HEK293T (cell line): Measurements from ENCODE around the gene GHRL.

Experiments used
- BHLHE40 ChIP-seq: fragments of 450-650 bp; IDR thresholded peaks from 2 replicates; pipeline ENCODE4 v1.6.1; 2016; ENCODE audit warnings: mild to moderate bottlenecking, moderate library complexity, borderline replicate concordance
- CTBP1 ChIP-seq: fragments of 450-650 bp; IDR thresholded peaks from 2 replicates; pipeline ENCODE4 v1.6.1; 2016; ENCODE audit warnings: borderline replicate concordance
- ELF4 ChIP-seq: fragments of 450-650 bp; IDR thresholded peaks from 2 replicates; pipeline ENCODE4 v1.6.1; 2017; ENCODE audit warnings: antibody characterized with exemption
- FOXA1 ChIP-seq: fragments of 450-650 bp; IDR thresholded peaks from 2 replicates; pipeline ENCODE4 v1.6.1; 2016; ENCODE audit warnings: mild to moderate bottlenecking
- FOXK2 ChIP-seq: fragments of 450-650 bp; IDR thresholded peaks from 2 replicates; pipeline ENCODE4 v1.6.1; 2016; ENCODE audit warnings: mild to moderate bottlenecking
- NFRKB ChIP-seq: fragments of 450-650 bp; IDR thresholded peaks from 2 replicates; pipeline ENCODE4 v1.6.1; 2016; ENCODE audit warnings: mild to moderate bottlenecking, moderate library complexity
- SP1 ChIP-seq: fragments of 450-650 bp; IDR thresholded peaks from 2 replicates; pipeline ENCODE4 v1.6.1; 2017
- TARDBP ChIP-seq: fragments of 450-650 bp; IDR thresholded peaks from 2 replicates; pipeline ENCODE4 v1.6.1; 2016
- ZNF384 ChIP-seq: fragments of 450-650 bp; IDR thresholded peaks from 2 replicates; pipeline ENCODE4 v1.6.1; 2016
- TF ChIP-seq, protein P1 (sequence below): fragments of 450-650 bp; IDR thresholded peaks from 2 replicates; pipeline ENCODE4 v1.6.1; 2016

GRCh38 chr3:10249833-10250232 lies 42.9 kb downstream of the GHRL start:
- TF ChIP-seq, protein P1, sequence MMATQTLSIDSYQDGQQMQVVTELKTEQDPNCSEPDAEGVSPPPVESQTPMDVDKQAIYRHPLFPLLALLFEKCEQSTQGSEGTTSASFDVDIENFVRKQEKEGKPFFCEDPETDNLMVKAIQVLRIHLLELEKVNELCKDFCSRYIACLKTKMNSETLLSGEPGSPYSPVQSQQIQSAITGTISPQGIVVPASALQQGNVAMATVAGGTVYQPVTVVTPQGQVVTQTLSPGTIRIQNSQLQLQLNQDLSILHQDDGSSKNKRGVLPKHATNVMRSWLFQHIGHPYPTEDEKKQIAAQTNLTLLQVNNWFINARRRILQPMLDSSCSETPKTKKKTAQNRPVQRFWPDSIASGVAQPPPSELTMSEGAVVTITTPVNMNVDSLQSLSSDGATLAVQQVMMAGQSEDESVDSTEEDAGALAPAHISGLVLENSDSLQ: peak; percentile 44
- TF ChIP-seq SP1 (no peak), BHLHE40 (no peak), FOXK2 (no peak), TARDBP (no peak), NFRKB (no peak), FOXA1 (no peak), ZNF384 (0 out of 2 replicates have a peak, but pooled peaks have one; percentile 23), CTBP1 (no peak), ELF4 (no peak)
